NCI-H2029 treated with DMSO at 0.1 percent for 48 hours (cell line): Measurements from ENCODE around the gene PARS2.

Experiments
- DNase-seq: peaks from one replicate; lab custom pipeline; 2025; lab: John Stamatoyannopoulos, UW

Gene PARS2

DNA sequence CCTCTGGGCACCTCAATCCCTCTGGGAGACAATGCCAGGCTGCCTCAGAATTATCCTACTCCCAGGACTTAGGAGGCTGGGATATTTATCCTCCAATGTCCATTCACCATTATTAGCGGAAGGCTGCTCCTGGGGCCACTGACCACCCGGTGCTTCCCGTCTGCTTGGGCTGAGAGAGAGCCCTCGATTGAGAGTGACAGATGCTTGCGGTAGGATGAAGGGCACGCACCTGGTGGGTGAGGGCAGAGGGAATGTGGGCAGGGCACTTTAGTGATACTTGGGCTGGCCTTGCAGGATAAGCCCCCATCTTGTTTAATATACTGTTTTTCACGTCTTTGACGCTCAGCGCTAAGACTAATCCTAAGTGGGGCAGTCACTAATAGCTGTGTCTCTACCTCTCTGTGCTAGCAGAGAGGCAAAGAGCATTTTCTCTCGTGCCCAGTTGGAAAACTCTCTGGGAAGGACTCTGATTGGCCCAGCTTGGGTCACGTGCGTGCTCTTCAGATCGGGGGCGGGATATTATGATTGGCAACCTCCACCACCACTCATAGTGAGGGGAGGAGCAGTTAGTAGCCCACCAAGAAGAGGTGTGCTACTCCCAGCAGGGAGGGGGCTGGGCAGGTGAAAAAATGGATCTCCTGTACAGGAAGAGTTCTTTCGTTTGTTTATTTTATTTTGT, 10.6 kb upstream of the PARS2 start:
- DNase-seq = no peak

DNA sequence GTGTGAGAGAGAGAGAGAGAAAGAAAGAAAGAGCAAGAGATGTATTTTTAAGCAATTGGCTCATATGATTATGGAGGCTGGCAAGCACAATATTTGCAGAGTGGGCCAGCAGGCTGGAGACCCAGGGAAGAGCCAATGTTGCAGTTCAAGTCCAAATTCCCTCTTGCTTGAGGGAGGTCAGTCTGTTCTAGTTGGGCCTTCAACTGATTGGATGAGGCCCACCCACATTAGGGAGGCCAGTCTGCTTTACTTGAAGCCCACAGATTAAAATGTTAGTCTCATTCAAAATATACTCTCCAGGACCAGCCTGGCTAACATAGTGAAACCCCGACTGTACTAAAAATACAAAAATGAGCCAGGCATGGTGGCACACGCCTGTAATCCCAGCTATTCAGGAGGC, 8.6 kb upstream of the PARS2 start:
- DNase-seq = no peak

DNA sequence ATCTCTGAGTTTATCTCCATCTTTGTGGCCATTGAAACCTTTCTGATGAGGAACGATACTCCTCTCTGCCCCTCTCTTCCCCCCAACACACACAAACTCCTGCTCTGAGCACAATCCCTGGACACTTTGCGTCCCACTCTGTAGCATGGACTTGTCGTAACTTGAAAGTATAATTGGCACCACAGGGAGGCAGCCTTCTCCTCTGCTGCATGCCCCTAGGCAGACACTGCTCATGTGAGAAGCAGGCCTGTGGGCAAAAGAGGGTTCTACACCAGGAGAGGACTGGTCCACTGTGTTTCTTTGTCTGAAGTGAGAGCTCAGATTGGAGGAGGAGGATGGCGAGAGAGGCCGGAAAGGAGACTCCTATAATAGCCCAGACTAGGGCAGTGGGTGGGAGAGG, 3.8 kb upstream of the PARS2 start:
- no peak for DNase-seq

GRCh38 chr1:54767526-54767925, 3.2 kb upstream of the PARS2 start:
- DNase-seq = no peak

DNA sequence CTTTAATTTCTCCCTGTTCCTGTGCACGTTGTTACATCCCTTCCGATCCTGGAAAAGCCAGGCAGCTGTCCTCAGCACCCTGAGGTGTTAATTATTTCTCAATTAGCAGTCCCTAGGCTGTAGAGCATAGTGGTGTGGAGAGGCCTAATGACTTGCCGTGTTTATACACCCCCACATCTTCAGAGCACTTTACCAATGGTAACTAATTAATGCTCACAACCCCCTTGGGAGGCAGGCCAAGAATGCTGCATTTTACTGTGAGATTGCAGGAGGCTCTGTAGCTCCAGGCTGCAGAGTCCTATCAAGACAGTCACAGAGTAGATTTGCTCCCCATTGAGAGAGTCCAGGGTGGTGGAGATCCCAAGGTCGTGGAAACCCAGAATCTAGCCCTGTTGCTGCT, 2.4 kb upstream of the PARS2 start:
- no peak for DNase-seq

GRCh38 chr1:54764922-54765561, 719 bp upstream of the PARS2 start:
- DNase-seq = no peak

DNA sequence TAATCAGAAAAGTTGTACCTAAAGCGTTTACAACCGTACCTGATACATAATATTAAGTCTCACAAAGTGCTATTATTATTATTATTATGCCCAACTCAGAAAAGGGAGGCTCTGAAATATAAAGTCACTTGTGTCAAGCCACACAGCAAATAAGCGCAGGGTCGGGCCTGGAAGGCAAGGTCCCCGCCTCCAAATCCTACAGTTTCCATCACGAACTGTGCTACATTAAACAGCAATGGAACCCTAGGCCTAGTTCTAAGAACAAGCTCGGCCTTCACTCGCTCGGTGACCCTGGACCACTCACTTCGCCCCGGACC, 549 bp downstream of the PARS2 start:
- DNase-seq = no peak

DNA sequence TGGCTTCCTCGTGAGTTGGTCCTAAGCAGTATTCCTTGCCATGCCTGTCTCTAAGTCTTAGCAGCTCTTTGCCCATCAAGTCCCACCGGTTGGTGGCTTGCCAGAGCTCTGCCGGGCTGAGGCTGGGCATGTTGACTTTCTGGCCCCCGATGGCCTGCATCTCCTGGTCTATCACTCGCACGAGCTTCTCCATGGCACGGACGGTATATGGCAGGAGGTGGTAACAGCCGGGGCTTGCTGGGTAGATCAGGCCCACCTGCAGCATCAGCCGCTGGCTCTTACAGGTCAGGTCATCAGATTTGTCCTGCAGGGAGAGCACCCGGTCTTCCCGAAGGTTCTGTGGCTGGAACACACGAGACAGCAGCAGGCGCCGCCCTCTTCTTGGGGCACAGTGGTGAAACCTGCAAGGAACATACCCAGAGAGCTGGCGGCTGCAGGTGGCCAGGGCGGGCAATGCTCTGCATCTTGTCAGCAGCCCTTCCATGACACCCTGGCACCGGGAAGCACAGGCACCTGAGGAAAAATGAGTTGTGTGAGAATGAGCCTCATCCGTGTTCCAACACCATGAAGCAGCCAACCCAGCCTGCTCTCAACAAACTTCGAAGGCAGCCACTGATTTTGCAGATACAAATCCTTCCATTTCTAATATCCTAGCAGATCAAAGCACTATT, 5.5 kb downstream of the PARS2 start:
- no peak for DNase-seq

GRCh38 chr1:54757833-54758232, 6.5 kb downstream of the PARS2 start:
- DNase-seq = no peak

DNA sequence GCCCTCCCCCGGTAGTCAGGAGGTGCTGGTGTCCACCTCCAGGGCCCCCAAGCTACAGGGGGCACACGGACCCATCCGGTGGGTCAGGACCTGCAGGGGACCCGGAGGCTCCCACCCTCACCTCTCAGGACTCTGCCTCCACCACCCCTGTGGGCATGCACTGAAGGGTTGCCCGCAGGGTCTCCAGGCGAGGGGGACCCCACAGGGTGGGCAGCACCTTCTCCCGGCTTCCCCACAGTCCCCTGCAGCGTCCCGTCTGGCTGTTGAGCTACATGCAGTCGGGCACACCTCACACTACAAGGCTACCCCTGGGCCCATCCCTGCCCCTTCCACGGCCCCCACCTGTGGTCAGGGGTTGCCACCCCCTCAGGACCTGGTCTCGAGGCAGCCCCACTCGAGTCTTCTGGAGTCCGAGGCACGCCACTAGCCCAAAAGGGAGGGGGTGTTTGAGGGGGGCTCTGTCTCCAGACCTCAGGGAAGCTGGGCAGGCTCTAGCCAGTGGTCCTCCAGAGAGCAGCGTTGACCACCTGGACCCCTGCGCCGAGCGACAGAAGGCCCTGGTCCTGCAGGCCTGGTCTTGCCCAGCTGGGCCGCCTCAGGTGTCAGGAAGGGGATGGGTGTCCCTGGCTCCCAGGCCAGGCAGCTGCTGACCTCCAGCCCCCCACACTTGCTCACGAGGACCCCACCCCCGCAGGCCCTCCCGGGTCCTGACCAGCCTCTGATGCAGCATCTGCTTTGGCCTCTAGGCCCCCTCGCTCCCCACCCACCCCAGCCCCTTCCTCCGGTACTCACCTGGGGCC, 9.6 kb downstream of the PARS2 start:
- DNase-seq = no peak

- no peak for DNase-seq
Measured at GRCh38 chr1:54754045-54754444, 10.3 kb downstream of the PARS2 start.

GRCh38 chr1:54751426-54751825, 12.9 kb downstream of the PARS2 start:
- DNase-seq = no peak

DNA sequence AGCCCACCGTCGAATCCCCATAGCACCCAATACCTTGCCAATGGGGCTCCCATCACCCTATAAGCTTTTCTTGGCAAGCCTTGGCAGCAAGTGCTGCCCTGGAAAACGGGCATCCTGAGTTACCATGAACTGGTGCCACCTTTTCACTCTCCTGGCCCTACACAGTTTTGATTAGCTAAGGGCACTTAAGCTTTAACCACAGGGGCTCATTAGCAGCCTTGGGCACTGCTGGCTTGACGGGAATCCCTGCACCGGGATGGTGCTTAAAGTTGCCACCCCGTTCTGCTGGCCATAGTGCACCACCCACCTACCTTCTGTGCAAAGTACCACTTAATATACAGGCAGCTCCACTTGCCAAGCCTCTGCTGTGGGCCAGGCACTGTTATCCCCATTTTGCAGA, 13.7 kb downstream of the PARS2 start:
- DNase-seq = no peak

DNA sequence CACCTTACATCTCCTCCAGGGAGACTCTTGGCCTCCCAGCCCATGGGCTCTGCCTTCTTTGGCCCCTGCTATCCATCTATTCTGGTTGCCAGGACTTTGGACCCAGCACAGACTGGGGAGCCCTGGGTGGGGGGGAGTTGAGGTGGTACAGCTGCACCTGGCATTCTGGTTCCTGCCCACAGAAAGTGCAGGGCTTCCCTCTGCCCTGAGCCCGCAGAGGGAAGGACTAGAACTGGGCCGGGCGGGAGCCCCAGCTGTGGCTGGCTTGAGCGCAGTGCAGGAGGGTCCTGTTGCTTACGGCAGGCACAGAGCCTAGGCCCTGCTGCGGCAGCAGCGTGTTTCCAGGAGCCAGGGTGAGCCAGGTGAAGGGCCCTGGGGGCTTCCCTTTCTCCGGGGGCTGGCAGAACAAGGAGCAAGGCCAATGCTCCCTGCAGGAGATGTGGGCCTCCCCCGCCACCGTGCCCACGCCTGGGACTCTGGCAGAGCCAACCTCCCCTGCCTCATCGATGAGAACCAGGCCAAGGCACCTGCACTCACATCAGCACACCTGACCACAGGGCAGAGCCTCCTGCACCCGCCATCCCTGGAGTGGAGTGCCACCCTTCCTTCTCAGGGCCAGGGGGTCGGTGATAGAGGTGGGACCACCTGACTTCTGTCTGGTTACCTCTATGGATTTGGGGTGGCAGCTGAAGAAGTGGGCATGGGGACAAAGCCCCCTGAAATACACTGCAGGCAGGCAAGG, 16.1 kb downstream of the PARS2 start:
- DNase-seq = no peak

GRCh38 chr1:54745864-54746263, 18.5 kb downstream of the PARS2 start:
- no peak for DNase-seq

GRCh38 chr1:54745274-54745673, 19.0 kb downstream of the PARS2 start:
- DNase-seq = no peak

- DNase-seq = no peak
Measured at GRCh38 chr1:54744696-54745095, 19.6 kb downstream of the PARS2 start.

DNA sequence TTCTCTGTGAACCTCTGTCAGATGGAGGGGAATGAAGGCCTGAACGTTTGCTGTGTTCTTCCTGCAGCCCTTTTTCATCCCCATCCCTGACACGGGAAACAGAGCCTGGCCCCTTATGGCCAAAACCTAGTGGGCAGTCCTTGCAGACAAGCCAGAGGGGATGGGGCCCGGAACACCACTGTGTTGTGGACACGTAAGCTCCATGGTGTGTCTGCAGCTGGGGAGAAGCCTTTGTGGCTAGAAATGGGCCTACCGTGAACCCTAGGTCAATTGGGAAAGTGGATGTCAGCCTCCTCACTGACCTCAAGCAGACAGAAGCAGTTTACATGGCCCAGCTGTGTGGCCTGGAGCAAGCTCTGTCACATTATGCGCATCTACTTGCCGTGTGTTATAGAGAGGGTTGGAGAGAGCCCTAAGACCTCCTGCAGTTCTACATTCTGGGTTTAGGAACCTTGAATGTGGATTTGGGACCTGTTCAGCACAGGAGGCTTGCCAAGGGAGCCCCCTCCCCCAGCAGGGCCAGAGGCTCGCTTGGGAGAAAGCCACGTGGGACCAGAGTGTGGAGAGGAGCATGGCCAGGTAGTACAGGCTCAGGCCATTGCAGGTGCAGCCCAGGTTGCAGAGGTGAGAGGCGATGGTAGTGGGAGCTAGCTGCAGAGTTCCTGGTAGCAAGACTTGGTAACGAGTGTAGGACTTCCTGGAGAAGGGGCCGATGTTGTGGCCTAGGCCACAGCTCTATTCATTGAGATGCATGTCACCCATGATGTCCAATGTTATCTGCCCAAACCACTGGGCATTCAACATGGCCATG, 20.7 kb downstream of the PARS2 start:
- DNase-seq = no peak

- no peak for DNase-seq
Measured at GRCh38 chr1:54742282-54742681, 22.0 kb downstream of the PARS2 start.

DNA sequence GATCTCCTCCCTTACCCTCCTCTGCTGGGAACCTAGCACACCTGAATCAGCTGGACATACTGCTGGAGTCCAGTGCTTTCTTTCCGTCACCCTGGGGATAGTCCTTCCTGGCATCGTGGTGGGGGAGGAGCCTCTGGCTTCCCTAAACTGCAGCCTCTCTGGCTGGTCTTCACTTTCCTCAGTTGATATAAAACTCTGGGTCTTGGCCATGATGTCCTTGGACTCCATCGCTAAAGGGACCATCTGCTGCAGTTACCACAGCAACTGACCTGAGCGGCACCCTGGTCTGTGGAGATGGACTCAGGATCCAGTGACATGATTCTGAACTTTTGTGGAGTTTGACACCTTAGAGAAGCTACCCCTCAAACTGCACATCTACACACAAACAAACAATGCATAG, 22.8 kb downstream of the PARS2 start:
- DNase-seq = no peak

GRCh38 chr1:54738244-54738643, 26.1 kb downstream of the PARS2 start:
- DNase-seq = no peak
